Bone marrow (tissue), 2 donors: ENCODE results near the gene AGRN.

ENCODE experiments used
- DNase-seq, 2 donors: peaks; one replicate each; lab custom pipeline; 2025; lab: John Stamatoyannopoulos, UW

The AGRN gene

GRCh38 chr1:1038694-1039093, 18.8 kb downstream of the AGRN start:
- DNase-seq: no peak

DNA sequence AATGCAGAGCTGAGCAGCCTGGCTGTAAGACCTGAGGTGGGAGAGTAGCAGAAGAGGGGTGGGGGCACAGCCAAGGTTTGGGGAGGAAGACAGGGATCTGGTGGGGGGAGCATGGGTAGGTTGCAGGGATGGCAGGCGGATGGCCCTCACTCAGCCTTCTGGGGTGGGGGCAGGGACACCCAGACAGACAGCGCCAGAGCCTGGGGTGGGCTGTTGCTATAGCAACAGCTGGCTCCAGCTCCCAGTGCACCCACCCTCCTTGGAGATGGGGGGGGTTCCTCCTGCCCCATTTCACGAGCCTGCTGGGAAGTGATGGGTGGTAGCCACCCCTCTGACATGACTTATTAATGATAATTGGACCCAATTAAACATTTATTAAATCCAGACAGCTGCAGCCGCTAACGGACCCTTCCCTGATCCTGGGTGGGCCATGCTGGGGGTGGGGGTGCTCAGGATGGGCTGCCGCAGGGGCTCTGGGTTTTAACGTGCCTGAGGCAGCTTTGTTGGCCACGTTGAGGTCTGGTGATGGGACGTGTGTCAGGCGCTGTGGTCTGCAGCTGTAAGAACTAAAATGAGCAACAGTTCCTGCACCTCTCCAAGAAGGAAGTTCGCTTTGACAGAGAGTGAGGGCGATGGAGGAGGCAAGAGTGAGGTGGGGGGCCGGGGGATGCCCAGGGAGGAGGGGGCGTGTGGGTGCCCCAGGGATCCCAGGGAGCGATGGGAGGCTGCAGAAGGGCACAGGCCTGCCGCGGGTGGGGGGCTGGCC, 19.4 kb downstream of the AGRN start:
- no peak for DNase-seq

DNA sequence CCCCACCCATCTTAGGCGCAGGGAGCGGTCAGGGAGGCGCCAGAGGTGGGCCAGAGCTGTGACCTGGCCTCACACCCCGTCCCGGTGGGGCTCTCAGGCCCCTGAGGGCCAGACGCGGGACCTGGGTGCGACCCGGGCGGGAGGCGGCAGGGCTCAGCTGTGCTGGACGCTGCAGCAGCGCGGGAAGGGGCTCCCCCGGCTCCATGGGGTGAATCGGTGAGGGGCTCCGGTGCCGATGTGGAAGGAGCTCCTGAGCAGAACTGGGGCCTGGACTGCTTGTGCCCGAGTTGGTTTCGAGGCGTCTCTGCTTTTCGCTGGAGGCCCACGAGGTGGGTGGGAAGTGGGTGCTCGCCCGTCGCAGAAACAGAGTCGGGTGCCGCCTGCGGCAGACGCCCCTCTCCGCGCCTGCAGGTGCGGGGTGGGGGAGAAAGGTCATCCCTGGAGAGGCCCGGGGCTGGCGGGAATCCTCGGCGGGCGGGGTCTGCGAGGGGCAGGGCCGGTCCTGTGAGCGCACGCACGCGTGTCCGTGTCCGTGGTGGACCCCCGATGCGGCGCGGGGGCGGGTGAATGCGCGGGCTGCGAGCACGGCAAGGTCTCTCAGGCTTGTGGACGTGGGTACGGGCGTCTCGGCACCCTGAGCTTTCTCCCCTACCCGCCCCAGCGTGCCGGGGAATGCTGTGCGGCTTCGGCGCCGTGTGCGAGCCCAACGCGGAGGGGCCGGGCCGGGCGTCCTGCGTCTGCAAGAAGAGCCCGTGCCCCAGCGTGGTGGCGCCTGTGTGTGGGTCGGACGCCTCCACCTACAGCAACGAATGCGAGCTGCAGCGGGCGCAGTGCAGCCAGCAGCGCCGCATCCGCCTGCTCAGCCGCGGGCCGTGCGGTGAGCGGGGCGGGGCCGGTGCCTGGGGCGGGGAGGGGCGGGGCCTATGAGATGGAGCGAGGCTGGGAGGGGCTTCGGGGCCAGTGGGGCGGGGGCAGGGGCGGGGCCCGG, 20.4 kb downstream of the AGRN start:
- peak in 1 of 2 donors; percentile 39 for DNase-seq

- DNase-seq: no peak
Observed at GRCh38 chr1:1041092-1041523, 21.2 kb downstream of the AGRN start.

- DNase-seq: no peak
Observed at GRCh38 chr1:1041873-1042272, 22.0 kb downstream of the AGRN start.

DNA sequence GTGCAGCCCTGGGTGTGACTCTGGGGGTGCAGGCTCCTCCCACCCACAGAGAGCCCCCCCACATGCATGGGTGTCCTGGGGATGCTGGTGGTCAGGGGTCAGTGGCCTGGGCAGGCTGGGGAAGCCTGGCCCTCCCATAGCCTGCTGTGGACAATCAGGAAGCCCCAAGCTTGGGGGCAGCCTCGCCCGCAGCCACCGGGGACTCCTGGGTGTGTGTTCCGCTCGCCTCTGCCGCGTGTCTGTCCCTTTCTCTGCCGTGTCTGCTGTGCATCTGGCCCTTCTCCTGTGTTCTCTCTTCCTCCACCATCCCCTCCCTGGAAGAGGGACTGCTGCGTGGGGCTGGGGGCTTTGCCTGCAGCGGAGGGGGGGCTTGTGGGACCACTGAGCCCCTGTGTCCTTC, 22.9 kb downstream of the AGRN start:
- DNase-seq: no peak

DNA sequence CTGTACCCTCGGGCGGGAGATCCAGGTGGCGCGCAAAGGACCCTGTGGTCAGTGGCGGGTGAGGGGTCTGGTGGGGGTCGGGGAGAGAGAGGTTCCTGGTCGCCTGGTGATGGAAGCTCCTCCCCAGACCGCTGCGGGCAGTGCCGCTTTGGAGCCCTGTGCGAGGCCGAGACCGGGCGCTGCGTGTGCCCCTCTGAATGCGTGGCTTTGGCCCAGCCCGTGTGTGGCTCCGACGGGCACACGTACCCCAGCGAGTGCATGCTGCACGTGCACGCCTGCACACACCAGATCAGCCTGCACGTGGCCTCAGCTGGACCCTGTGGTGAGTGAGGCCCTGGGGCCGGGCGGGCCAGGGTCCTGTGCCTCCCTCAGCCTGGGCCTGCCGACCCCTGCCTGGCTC, 23.5 kb downstream of the AGRN start:
- DNase-seq: no peak

GRCh38 chr1:1043921-1044320, 24.0 kb downstream of the AGRN start:
- no peak for DNase-seq

GRCh38 chr1:1044455-1045078, 24.6 kb downstream of the AGRN start:
- DNase-seq: no peak

DNA sequence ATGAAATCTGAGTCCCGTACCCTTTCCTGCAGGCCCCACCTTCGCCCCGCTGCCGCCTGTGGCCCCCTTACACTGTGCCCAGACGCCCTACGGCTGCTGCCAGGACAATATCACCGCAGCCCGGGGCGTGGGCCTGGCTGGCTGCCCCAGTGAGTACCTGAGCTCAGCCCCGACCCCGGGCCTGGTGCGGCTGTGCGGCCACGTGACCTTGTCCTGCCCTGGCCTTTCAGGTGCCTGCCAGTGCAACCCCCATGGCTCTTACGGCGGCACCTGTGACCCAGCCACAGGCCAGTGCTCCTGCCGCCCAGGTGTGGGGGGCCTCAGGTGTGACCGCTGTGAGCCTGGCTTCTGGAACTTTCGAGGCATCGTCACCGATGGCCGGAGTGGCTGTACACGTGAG, 25.2 kb downstream of the AGRN start:
- no peak for DNase-seq

GRCh38 chr1:1046243-1046642, 26.3 kb downstream of the AGRN start:
- no peak for DNase-seq

- no peak for DNase-seq
Observed at GRCh38 chr1:1046767-1047166, 26.8 kb downstream of the AGRN start.

DNA sequence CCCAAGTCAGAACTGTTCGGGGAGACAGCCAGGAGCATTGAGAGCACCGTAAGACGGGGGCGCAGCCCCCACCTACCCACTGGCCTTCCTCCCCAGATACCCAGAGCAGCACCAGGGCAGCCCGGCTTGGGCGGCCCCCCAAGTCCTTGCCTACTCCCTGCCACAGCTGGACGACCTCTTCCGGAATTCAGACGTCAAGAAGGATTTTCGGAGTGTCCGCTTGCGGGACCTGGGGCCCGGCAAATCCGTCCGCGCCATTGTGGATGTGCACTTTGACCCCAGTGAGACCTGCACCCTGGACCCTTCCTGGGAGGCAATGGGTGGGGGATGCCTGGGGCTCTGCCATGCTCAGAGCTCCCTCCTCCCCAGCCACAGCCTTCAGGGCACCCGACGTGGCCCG, 27.5 kb downstream of the AGRN start:
- DNase-seq: no peak

DNA sequence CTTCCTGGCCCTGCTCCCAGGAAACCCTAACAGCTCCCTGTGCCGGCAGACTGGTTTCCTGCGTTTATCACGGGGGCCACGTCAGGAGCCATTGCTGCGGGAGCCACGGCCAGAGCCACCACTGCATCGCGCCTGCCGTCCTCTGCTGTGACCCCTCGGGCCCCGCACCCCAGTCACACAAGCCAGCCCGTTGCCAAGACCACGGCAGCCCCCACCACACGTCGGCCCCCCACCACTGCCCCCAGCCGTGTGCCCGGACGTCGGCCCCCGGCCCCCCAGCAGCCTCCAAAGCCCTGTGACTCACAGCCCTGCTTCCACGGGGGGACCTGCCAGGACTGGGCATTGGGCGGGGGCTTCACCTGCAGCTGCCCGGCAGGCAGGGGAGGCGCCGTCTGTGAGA, 28.0 kb downstream of the AGRN start:
- no peak for DNase-seq

GRCh38 chr1:1048765-1049164, 28.8 kb downstream of the AGRN start:
- no peak for DNase-seq

GRCh38 chr1:1049318-1050165, 29.6 kb downstream of the AGRN start:
- no peak for DNase-seq

- DNase-seq: no peak
Observed at GRCh38 chr1:1050577-1051052, 30.7 kb downstream of the AGRN start.

DNA sequence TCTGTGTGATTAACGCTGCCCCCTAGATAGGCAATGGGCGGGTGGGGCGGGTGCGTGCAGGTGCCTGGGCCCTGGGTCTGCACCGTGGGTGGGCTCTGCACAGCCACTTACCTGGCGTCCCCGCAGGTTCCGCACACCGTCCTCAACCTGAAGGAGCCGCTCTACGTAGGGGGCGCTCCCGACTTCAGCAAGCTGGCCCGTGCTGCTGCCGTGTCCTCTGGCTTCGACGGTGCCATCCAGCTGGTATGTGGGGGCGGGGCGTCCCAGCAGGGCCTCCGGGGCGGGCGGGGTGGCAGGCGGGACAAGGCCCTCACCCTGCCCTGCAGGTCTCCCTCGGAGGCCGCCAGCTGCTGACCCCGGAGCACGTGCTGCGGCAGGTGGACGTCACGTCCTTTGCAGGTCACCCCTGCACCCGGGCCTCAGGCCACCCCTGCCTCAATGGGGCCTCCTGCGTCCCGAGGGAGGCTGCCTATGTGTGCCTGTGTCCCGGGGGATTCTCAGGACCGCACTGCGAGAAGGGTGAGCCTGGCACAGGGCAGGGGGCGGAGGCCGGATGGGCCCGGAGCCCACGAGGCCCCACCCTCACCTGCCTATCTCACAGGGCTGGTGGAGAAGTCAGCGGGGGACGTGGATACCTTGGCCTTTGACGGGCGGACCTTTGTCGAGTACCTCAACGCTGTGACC, 31.3 kb downstream of the AGRN start:
- no peak for DNase-seq

GRCh38 chr1:1052003-1052840, 32.3 kb downstream of the AGRN start:
- DNase-seq: no peak

DNA sequence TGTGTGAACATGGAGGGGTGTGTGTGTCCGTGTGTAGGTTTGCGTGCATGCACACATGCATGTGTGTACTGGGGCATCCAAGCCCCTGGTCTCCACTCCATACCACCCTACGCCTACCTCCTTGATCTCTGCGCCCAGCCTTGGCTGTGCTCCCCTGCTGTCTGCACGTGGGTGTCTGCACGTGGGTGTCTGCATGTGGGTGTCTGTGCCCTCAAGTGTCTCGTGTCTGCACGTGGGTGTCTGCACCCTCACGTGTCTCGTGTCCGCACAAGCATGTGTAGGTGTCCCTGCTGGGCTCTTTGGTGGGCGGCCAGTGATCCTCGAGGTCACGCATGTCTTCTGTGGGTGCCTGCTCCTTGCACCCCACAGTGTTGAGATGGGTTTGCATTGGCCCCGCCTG, 33.1 kb downstream of the AGRN start:
- no peak for DNase-seq
